Peyer's patch (tissue), 4 donors: ENCODE data around the gene DHX29. TPM values are rescaled to one million over a fixed set of nuclear protein-coding genes. Genes with fewer than 3 reads are reported as not detected.
A peak's percentile ranks its signal among the peaks of the same experiment; 100 is the strongest.

Source experiments
- DNase-seq, 3 donors: peaks; one replicate each; pipeline ENCODE4 v3.0.0-alpha.2; 2017 to 2019
- H3K27ac ChIP-seq, 4 donors: fragments of 200-600 bp; sonication (generic); one replicate each; pipeline ENCODE4 v1.5.1; 2016 to 2019
- H3K27me3 ChIP-seq, 2 donors: fragments of 200-600 bp; sonication (generic); one replicate each; pipeline ENCODE4 v1.5.1; 2019
- H3K36me3 ChIP-seq, 3 donors: fragments of 200-600 bp; sonication (generic); one replicate each; pipeline ENCODE4 v1.5.1; 2016 to 2019
- H3K4me1 ChIP-seq, 4 donors: fragments of 200-600 bp; sonication (generic); one replicate each; pipeline ENCODE4 v1.5.1; 2016 to 2019
- H3K4me3 ChIP-seq, 4 donors: fragments of 200-600 bp; sonication (generic); 1 replicate in 3 of 4; 2 replicates in 1 of 4; pipeline ENCODE4 v1.5.1; 2016 to 2019; ENCODE audit warnings: mild to moderate bottlenecking in 1 of 4
- H3K9me3 ChIP-seq, 4 donors: fragments of 200-600 bp; sonication (generic); one replicate each; pipeline ENCODE4 v1.5.1; 2016 to 2019; ENCODE audit warnings: mild to moderate bottlenecking in 1 of 4
- POLR2A ChIP-seq, 2 donors: fragments of 450-650 bp; IDR thresholded peaks; one replicate each; pipeline ENCODE4 v1.5.1; 2017; ENCODE audit warnings: antibody characterized with exemption in 2 of 2, mild to moderate bottlenecking in 2 of 2, moderate library complexity in 2 of 2
- total RNA-seq, 4 donors: library from RNA; depleted of rRNA; stranded (reverse); fragments of >200 nt; gene quantifications; one replicate each; pipeline ENCODE4 v1.1.0, GENCODE V29; 2016
- TF ChIP-seq, protein P1 (sequence below), 6 experiments: fragments of 450-650 bp in 4 of 6; fragments of 200-600 bp in 2 of 6; sonication (generic) in 1 of 6; IDR thresholded peaks; one replicate each; pipeline ENCODE4 v1.5.1; 2017 to 2019; ENCODE audit warnings: antibody characterized with exemption in 6 of 6, mild to moderate bottlenecking in 3 of 6, moderate library complexity in 1 of 6

Gene DHX29, protein sequence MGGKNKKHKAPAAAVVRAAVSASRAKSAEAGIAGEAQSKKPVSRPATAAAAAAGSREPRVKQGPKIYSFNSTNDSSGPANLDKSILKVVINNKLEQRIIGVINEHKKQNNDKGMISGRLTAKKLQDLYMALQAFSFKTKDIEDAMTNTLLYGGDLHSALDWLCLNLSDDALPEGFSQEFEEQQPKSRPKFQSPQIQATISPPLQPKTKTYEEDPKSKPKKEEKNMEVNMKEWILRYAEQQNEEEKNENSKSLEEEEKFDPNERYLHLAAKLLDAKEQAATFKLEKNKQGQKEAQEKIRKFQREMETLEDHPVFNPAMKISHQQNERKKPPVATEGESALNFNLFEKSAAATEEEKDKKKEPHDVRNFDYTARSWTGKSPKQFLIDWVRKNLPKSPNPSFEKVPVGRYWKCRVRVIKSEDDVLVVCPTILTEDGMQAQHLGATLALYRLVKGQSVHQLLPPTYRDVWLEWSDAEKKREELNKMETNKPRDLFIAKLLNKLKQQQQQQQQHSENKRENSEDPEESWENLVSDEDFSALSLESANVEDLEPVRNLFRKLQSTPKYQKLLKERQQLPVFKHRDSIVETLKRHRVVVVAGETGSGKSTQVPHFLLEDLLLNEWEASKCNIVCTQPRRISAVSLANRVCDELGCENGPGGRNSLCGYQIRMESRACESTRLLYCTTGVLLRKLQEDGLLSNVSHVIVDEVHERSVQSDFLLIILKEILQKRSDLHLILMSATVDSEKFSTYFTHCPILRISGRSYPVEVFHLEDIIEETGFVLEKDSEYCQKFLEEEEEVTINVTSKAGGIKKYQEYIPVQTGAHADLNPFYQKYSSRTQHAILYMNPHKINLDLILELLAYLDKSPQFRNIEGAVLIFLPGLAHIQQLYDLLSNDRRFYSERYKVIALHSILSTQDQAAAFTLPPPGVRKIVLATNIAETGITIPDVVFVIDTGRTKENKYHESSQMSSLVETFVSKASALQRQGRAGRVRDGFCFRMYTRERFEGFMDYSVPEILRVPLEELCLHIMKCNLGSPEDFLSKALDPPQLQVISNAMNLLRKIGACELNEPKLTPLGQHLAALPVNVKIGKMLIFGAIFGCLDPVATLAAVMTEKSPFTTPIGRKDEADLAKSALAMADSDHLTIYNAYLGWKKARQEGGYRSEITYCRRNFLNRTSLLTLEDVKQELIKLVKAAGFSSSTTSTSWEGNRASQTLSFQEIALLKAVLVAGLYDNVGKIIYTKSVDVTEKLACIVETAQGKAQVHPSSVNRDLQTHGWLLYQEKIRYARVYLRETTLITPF (N-terminal part only)
- total RNA-seq, result 10 to 100 TPM; 16.0 to 26.4 (median 20.9) TPM

DNA sequence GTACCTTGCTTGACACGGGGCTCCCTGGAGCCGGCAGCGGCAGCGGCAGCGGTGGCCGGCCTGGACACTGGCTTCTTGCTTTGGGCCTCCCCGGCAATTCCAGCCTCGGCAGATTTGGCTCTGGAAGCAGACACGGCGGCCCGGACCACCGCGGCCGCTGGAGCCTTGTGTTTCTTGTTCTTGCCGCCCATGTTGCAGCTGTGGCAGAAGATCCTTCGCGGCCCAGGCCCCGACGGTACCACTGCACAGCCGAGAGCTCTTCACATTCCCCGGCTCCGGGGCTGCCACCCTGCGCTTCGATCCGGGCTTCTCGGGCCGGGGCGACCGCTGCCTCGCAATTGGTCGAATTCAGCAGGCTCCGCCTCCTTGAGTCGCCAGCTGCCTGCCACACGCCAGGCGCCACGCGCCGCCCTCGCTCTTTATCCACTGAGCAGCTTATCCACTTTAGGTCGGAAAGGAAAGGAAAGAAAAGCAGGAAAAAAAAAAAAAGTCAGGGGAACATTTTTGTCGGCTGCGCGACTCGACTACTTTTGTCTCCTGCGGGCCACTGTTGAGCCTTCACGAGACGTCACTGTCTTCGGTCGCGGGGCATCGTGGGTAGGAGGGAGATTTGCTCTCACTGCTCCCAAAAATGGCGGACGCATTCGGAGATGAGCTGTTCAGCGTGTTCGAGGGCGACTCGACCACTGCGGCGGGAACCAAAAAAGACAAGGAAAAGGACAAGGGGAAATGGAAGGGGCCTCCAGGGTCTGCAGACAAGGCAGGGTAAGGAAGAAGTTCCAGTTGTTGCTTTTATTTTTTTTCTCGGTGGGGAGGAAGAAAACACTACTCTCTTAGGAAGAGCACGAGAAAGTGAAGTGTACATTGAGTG, at the start of gene DHX29, which contains the start of gene MTREX:
TSS of gene DHX29 (minus strand) at position 312 of the 871 bp plus-strand sequence. CDS start at position 191, 121 bp downstream.
TSS of gene MTREX (plus strand) at position 607 of the 871 bp plus-strand sequence. CDS start at position 632, 25 bp downstream.
- peaks cover 3 to 46% (median 8%) of the 10 kb centered on the region in 4 donors for H3K4me1 ChIP-seq
- no peaks in the 10 kb centered on the region for H3K27me3 ChIP-seq
- H3K9me3 ChIP-seq, result no peaks in the 10 kb centered on the region
- peak; percentile 86 to 95 (median 93) for DNase-seq
- H3K27ac ChIP-seq, result peak within 1 kb of the TSS; percentile 86 to 96 (median 88)
- TF ChIP-seq POLR2A (IDR thresholded peaks at IDR 0.05), result peak in 1 of 2 donors; percentile 54
- TF ChIP-seq, protein P1, sequence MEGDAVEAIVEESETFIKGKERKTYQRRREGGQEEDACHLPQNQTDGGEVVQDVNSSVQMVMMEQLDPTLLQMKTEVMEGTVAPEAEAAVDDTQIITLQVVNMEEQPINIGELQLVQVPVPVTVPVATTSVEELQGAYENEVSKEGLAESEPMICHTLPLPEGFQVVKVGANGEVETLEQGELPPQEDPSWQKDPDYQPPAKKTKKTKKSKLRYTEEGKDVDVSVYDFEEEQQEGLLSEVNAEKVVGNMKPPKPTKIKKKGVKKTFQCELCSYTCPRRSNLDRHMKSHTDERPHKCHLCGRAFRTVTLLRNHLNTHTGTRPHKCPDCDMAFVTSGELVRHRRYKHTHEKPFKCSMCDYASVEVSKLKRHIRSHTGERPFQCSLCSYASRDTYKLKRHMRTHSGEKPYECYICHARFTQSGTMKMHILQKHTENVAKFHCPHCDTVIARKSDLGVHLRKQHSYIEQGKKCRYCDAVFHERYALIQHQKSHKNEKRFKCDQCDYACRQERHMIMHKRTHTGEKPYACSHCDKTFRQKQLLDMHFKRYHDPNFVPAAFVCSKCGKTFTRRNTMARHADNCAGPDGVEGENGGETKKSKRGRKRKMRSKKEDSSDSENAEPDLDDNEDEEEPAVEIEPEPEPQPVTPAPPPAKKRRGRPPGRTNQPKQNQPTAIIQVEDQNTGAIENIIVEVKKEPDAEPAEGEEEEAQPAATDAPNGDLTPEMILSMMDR (IDR thresholded peaks at IDR 0.05), result peak in 1 of 6 experiments; percentile 3
- no peaks in the 10 kb centered on the region for H3K36me3 ChIP-seq
- H3K4me3 ChIP-seq, result peak within 1 kb of the TSS; percentile 64 to 84 (median 73)

- no peak for TF ChIP-seq POLR2A (IDR thresholded peaks at IDR 0.05)
- TF ChIP-seq, protein P1 (IDR thresholded peaks at IDR 0.05), result no peak
- H3K36me3 ChIP-seq, result peaks cover 0 to 65% (median 3%) of the 10 kb centered on the region in 3 donors
- no peak overlapping the region for H3K27ac ChIP-seq
Measured at GRCh38 chr5:55356896-55357295, 49.4 kb upstream of the DHX29 start.

GRCh38 chr5:55350754-55351153, 43.3 kb upstream of the DHX29 start:
- DNase-seq, result no peak
- H3K4me1 ChIP-seq, result no peaks in the 10 kb centered on the region
- no peak for TF ChIP-seq POLR2A (IDR thresholded peaks at IDR 0.05)
- TF ChIP-seq, protein P1 (IDR thresholded peaks at IDR 0.05), result no peak
- peaks cover 0 to 78% (median 3%) of the 10 kb centered on the region in 3 donors for H3K36me3 ChIP-seq
- H3K4me3 ChIP-seq, result no peak overlapping the region
- H3K9me3 ChIP-seq, result no peaks in the 10 kb centered on the region
- no peak overlapping the region for H3K27ac ChIP-seq
- no peaks in the 10 kb centered on the region for H3K27me3 ChIP-seq

More at GRCh38 chr5:55356896-55357295, 49.4 kb upstream of the DHX29 start:
- no peaks in the 10 kb centered on the region for H3K9me3 ChIP-seq
- no peak overlapping the region for H3K4me3 ChIP-seq
- no peaks in the 10 kb centered on the region for H3K4me1 ChIP-seq
- H3K27me3 ChIP-seq, result no peaks in the 10 kb centered on the region
- no peak for DNase-seq

DNA sequence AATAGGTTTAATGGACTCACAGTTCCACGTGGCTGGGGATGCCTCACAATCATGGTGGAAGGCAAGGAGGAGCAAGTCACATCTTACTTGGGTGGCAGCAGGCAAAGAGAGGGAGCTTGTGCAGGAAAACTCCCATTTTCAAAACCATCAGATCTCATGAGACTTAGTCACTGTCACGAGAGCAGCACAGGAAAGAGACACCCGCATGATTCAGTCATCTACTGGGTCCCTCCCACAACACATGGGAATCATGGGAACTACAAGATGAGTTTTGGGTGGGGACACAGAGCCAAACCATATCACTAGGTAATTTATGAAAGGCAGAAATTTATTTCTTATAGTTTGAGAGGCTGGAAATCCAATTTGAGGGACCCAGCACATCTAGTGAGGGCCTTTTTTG, 40.3 kb upstream of the DHX29 start:
- TF ChIP-seq, protein P1 (IDR thresholded peaks at IDR 0.05), result no peak
- TF ChIP-seq POLR2A (IDR thresholded peaks at IDR 0.05), result no peak
- Histone ChIP-seq H3K4me3 (no peak overlapping the region), H3K9me3 (no peaks in the 10 kb centered on the region), H3K27ac (no peak overlapping the region), H3K36me3 (peaks cover 0 to 60% (median 0%) of the 10 kb centered on the region in 3 donors), H3K4me1 (no peaks in the 10 kb centered on the region), H3K27me3 (no peaks in the 10 kb centered on the region)
- DNase-seq, result no peak
